Amniotic epithelial cell (primary cell): ENCODE measurements around the gene CALHM6.
A peak's percentile ranks its signal among the peaks of the same experiment; 100 is the strongest.
"Not testable (repeated sequence)": the region's sequence is repeated elsewhere in the genome, so short reads cannot be mapped to it uniquely, and the experiment has no call there.

Experiments
- DNase-seq: peaks from one replicate; pipeline ENCODE4 v3.0.0-alpha.2; 2010; ENCODE audit warnings: low read depth

The CALHM6 gene

DNA sequence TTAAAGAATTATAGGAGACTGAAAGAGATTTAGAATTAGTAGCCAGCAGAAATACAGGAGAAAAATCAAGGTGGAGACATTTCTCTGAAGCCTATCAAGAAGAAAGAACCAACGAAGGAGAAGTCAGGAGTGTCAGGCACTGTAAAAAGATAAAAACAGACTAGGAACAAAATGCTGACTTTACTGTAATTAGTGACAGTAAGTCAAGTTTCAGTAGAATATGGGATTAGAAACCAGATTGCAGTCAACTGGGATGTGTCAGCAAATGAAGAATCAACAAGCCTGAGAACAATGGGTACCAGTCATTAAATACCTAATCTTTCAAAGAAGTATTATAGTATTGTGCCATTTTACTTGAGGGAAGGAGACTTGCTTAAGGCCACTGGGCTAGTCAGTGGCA, 21.6 kb downstream of the CALHM6 start:
- no peak for DNase-seq

DNA sequence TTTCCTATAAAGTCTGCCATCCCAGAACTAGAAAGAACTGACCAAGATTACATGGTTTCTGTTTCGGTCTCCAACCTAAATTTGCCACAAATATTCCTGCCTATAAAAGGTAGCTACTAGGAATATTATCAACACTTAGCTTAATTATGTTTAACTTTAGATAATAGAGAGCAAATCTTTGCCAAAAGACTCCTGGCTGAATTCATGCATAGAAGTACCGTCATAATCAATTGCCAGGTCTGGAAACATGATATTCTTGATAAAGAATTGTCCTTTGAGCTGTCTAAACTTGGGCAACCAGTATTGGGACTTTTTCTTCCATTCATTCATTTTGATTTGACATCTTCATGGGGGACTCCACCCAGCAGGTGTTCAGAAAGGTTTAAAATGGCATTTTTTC, 22.4 kb downstream of the CALHM6 start:
- no peak for DNase-seq

DNA sequence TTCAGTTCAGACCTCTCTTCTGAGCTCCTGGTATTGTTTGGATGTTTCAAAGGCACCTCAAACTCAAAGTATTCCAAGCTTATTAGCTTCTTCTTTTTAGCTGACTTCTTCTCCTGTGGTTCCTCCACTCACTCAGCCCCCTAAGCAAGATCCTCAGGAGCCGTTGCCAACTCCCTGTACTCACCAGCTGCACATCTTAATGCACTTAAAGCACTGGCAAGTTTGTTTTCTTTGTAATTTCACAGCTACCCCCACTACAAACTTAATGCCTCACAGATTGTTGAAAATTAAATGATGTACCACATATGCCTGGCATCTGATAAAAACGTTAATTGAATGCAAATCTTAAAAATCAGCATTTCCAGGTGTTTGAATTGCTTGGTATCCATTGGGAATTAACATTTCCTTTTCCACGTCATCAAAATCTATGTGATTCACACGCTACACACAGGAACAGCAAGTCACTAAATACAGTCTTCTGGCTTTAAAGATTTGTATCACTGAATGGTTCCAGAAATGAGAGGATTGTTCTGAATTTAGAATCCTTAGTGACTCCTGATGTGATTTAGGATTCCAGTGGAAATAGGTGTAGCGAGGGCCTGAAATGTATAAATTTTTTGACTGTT, 24.5 kb downstream of the CALHM6 start:
- DNase-seq, result no peak

DNA sequence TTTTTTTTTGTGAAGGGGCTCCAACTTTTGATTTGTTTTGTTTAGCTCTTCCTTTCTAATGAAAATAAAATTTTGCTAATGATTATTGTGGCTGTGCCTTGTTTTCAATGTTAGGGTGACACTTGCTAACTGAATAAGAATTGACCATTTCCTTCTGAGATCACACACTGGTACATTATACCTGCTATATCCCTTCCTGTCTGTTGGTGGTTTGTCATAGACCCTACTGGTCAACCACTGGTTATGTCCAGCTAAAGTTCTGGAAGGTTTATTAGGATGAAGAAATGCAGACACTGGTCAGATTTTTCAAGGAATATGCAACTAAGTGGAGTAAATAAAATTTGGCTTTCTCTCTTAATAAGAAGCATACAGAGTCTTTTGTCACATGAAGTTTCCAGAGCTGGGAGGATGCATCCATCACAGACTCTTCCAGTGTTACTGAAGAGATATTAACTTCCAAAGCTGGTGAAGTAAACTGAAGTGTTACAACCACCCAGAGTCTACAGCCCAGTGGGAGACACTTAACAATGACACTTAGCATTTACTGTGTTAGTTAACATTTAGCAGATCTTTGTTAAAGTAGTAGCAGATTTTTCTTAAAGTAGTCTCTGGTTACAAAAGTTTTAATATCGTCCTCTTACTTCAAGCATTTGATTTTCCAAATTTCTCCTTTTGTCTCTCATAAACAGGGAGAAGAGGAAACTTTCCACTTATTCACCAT, 30.6 kb downstream of the CALHM6 start:
- DNase-seq, result no peak

DNA sequence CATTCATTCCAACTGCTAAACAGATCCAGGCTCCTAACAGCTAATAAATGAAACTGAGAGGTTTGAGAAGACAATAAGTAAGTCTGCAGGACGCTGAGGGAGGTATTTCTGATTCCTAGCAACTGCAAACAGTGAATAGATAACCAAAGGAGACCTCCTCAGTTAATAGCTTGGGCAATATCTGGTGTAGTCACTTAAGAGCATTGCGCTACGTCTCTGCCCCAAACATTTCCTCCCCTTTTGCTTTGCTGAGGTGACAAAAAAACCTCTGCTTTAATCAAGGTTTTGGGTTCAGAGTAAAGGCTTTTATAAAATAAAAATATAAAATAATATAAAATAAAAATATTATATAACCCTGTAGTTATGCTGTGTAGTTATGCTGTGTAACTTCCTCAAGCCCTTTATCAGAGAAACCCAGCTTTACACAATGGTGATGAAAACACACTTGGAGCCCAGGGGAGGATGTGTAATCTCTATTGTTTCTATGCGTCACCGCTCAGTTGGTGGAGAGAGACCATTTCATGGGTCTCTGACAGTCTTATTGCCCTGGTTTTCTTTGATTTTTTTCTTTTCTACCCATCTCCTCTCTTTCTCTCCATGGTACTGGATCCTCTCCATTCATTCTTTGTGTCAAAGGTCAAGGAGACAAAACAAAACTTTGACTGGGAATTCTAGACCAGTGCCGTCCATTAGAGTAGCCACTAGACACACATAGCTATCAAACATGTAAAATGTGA, 31.3 kb downstream of the CALHM6 start:
- peak; percentile 23 for DNase-seq

DNA sequence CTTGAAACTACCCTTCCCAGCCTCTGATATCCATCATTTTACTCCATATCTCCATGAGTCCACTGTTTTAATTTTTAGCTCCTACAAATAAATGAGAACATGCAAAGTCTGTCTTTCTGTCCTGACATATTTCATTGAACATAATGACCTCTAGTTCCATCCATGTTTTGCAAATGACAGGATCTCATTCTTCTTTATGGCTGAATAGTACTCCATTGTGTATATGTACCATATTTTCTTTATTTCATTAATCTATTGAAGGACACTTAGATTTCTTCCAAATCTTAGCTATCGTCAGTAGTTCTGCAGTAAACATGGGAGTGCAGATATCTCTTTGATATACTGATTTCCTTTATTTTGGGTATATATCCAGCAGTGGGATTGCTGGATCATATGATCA, 34.0 kb downstream of the CALHM6 start:
- not testable (repeated sequence) for DNase-seq

DNA sequence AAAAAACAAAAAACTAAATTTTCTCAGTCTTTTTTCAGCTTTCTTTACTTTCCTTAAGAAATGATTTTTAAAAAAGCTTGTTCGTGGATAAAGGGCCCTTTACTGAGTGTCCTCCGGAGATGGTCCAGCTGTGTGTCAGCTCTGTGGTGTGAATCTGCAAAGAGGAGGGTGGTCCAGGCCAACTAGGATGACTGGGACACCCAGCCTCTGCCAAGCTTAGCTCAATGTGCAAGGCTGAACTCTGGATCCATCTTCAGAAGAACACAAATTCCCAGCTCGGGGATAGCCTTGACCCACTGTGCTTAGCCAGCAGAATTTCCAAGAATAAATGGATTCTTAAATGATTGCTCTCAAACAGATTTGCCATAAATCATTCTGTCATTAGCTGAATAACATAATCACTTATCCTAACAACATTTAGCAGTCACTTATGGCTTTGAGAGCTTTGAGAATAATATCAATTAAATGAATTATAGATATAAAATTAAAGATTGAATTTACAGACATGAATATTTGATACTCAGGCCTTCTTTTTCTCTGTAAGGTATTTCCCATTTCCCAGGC, 36.0 kb downstream of the CALHM6 start:
- no peak for DNase-seq

DNA sequence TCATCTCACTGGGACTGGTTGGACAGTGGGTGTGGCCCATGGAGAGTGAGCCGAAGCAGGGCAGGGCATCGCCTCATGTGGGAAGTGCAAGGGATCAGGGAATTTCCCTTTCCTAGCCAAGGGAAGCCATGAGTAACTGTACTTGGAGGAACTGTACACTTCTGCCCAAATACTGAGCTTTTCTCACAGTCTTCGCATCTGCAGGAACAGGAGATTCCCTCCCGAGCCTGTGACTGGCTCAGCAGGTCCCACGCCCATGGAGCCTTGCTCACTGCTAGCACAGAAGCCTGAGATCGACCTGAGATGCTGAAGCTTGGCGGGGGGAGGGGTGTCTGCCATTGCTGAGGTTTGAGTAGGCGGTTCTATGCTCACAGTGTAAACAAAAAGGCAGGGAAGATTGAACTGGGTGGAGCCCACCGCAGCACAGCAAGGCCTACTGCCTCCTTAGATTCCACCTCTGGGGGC, 39.8 kb downstream of the CALHM6 start:
- peak; percentile 78 for DNase-seq

DNA sequence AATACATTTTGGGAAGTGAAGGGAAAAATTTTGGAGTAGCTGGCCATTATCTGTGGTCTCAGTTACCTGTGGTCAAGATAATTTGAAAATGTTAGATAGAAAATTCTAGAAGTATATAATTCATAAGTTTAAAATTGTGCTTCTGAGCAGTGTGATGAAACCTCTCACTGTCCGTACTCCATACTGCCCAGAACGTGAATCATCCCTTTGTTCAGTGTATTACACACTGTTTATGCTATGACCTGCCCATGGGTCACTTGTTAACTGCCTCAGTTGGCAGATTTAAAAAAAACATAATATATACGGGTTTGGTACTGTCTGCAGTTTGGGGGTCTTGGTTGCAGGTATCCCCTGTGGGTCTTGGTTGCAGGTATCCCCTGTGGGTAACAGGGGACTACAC, 46.1 kb downstream of the CALHM6 start:
- peak; percentile 67 for DNase-seq

DNA sequence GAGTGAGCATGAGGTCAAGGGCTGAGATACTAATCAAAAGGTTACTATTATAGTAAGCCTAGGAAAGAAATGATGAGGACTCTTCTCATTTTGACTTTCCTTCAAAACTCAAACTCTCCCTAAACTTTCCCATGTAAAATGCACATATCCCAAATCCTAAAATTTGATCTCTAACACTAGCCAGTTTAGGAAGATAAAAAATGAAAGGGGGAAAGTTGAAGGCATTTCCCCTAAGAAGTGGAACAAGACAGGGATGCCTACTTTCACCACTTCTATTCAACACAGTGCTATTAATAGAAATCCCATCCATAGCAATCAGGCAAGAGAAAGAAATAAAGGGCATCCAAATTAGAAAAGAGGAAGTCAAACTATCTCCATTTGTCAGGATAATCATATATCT, 47.4 kb downstream of the CALHM6 start:
- DNase-seq, result no peak

DNA sequence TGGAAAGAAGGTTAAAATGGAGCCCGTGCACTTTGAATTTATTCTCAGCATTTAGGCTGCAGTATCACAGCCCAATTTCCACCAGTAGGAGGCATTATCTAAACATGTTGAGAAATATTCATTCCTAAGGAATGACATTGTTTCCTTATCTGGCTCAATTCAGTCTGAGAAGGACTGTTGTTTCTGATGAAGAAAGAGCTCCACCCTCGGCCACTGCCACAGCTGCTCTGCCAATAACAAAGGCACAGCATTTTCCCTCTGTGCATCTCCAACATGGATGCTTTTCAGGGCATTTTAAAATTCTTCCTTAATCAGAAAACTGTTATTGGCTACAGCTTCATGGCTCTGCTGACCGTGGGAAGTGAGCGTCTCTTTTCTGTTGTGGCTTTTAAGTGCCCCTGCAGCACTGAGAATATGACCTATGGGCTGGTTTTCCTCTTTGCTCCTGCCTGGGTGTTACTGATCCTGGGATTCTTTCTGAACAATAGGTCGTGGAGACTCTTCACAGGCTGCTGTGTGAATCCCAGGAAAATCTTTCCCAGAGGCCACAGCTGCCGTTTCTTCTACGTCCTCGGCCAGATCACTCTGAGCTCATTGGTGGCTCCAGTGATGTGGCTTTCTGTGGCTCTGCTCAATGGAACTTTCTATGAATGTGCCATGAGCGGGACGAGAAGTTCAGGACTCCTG, 50.4 kb downstream of the CALHM6 start, which contains the start of gene CALHM5:
TSS of gene CALHM5 (plus strand) at position 216 of the 687 bp plus-strand sequence. CDS start at position 274, 58 bp downstream.
- peak; percentile 89 for DNase-seq

DNA sequence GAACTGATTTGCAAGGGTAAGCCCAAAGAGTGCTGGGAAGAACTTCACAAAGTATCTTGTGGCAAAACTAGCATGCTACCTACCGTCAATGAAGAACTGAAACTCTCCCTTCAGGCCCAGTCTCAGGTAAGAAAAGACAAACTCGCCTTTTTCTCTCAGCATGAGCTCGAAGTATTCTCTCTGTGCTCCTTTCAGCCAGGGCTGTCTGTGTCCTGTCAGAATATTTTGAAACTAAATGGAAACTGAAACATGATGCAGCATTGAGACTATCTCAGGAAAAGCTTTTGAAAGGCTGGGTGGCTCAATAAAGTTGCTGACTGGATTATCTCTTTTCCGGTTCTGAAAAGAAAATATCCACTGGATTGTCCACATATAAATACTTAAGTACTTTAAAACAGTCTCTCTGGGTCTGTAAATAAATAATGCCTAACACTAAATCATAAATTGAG, 51.0 kb downstream of the CALHM6 start:
- peak; percentile 40 for DNase-seq

DNA sequence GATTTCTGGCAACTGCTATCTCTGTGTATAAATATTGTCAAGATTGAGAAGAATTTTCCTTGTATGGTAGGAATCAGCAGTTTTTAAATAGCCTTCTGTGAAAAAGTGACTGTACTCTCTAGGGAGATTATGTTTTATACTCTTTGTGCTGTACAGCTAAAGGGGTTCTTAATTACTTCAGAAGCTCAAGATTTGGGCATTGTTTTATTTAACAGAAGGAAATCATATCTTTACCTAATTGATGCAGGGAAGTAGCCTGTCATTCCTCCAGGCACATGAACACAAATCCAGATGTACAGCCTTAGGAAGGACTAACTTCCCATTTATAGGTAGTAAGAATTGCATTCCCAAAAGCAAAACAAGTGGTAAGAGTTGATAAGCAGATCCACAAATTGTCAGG, 51.6 kb downstream of the CALHM6 start:
- no peak for DNase-seq
